ENCODE results near the gene ATG10.

The ATG10 gene

GRCh38 chr5:82152978-82153481 lies 181.2 kb downstream of the ATG10 start:
- no peaks in the 10 kb centered on the region for H3K27me3 ChIP-seq (ENCODE audit: insufficient read depth, low read length, poor library complexity)
- no peak overlapping the region for H3K9ac ChIP-seq (ENCODE audit: low read depth, low read length)
- TF ChIP-seq EZH2 (IDR thresholded peaks at IDR 0.05; ENCODE audit: borderline replicate concordance, low read depth, low read length, severe bottlenecking) = no peak
- no peak for TF ChIP-seq CTCF (IDR thresholded peaks at IDR 0.05; ENCODE audit: borderline replicate concordance, extremely low read depth, low read length, poor library complexity, severe bottlenecking)

GRCh38 chr5:82154776-82155175 lies 183.0 kb downstream of the ATG10 start:
- Histone ChIP-seq H2AFZ (ENCODE audit: low read depth, low read length) (no peak overlapping the region), H3K4me2 (ENCODE audit: insufficient read depth, low read length) (no peak overlapping the region), H3K9ac (ENCODE audit: low read depth, low read length) (no peak overlapping the region), H3K4me1 (ENCODE audit: insufficient read depth, low read length) (no peaks in the 10 kb centered on the region), H3K27me3 (ENCODE audit: insufficient read depth, low read length, poor library complexity) (no peaks in the 10 kb centered on the region), H3K27ac (ENCODE audit: low read length) (no peak overlapping the region), H3K36me3 (ENCODE audit: insufficient read depth, low read length) (no peaks in the 10 kb centered on the region), H3K4me3 (ENCODE audit: low read depth in 1 of 2, low read length in 2 of 2) (no peak overlapping the region), H4K20me1 (ENCODE audit: insufficient read depth, low read length) (no peaks in the 10 kb centered on the region), H3K79me2 (ENCODE audit: insufficient read depth, low read length) (no peaks in the 10 kb centered on the region; the same call in 1 of the 2 replicates), H3K9me3 (ENCODE audit: insufficient read depth, low read length, severe bottlenecking) (no peaks in the 10 kb centered on the region)
- no peak for TF ChIP-seq CTCF (IDR thresholded peaks at IDR 0.05; ENCODE audit: borderline replicate concordance, extremely low read depth, low read length, poor library complexity, severe bottlenecking)
- TF ChIP-seq EZH2 (IDR thresholded peaks at IDR 0.05; ENCODE audit: borderline replicate concordance, low read depth, low read length, severe bottlenecking) = no peak
- ATAC-seq (ENCODE audit: insufficient read depth, low read depth) = no peak
- DNase-seq = no peak

More at GRCh38 chr5:82152978-82153481, 181.2 kb downstream of the ATG10 start:
- Histone ChIP-seq H3K4me2 (ENCODE audit: insufficient read depth, low read length) (no peak overlapping the region), H4K20me1 (ENCODE audit: insufficient read depth, low read length) (no peaks in the 10 kb centered on the region), H2AFZ (ENCODE audit: low read depth, low read length) (no peak overlapping the region), H3K4me3 (ENCODE audit: low read depth in 1 of 2, low read length in 2 of 2) (no peak overlapping the region), H3K4me1 (ENCODE audit: insufficient read depth, low read length) (no peaks in the 10 kb centered on the region), H3K27ac (ENCODE audit: low read length) (no peak overlapping the region), H3K9me3 (ENCODE audit: insufficient read depth, low read length, severe bottlenecking) (no peaks in the 10 kb centered on the region), H3K36me3 (ENCODE audit: insufficient read depth, low read length) (no peaks in the 10 kb centered on the region), H3K79me2 (ENCODE audit: insufficient read depth, low read length) (no peaks in the 10 kb centered on the region)
- DNase-seq (no peak), ATAC-seq (ENCODE audit: insufficient read depth, low read depth) (no peak)

- H3K79me2 ChIP-seq (ENCODE audit: insufficient read depth, low read length) = no peaks in the 10 kb centered on the region; the same call in 1 of the 2 replicates
- no peak overlapping the region for H3K4me2 ChIP-seq (ENCODE audit: insufficient read depth, low read length)
- ATAC-seq (ENCODE audit: insufficient read depth, low read depth) = no peak
- no peaks in the 10 kb centered on the region for H3K9me3 ChIP-seq (ENCODE audit: insufficient read depth, low read length, severe bottlenecking)
- H3K27me3 ChIP-seq (ENCODE audit: insufficient read depth, low read length, poor library complexity) = no peaks in the 10 kb centered on the region
- H3K36me3 ChIP-seq (ENCODE audit: insufficient read depth, low read length) = no peaks in the 10 kb centered on the region
- DNase-seq = no peak
- TF ChIP-seq CTCF (IDR thresholded peaks at IDR 0.05; ENCODE audit: borderline replicate concordance, extremely low read depth, low read length, poor library complexity, severe bottlenecking) (no peak), EZH2 (IDR thresholded peaks at IDR 0.05; ENCODE audit: borderline replicate concordance, low read depth, low read length, severe bottlenecking) (no peak)
- H3K4me3 ChIP-seq (ENCODE audit: low read depth in 1 of 2, low read length in 2 of 2) = no peak overlapping the region
- H2AFZ ChIP-seq (ENCODE audit: low read depth, low read length) = no peak overlapping the region
- H3K4me1 ChIP-seq (ENCODE audit: insufficient read depth, low read length) = no peaks in the 10 kb centered on the region
- H3K27ac ChIP-seq (ENCODE audit: low read length) = no peak overlapping the region
- H4K20me1 ChIP-seq (ENCODE audit: insufficient read depth, low read length) = no peaks in the 10 kb centered on the region
- H3K9ac ChIP-seq (ENCODE audit: low read depth, low read length) = no peak overlapping the region
Observed at GRCh38 chr5:82155305-82155704, 183.5 kb downstream of the ATG10 start.
